A549 (cell line): ENCODE results near the gene PPP1R9A. TPM values are rescaled to one million over a fixed set of nuclear protein-coding genes. Genes with fewer than 3 reads are reported as not detected.
A peak's percentile ranks its signal among the peaks of the same experiment; 100 is the strongest.

Experiments used
- ATAC-seq, 2 experiments: fragments of 200-7000 bp in 1 of 2; fragments of >200 bp in 1 of 2; cut with Nextera tagmentation in 1 of 2; cut with Tn5 transposase in 1 of 2; 3 replicates each; pipeline versions ENCODE4 v1.8.0 to v1.9.1; 2018 to 2020; ENCODE audit warnings: mild to moderate bottlenecking in 1 of 2, moderate library complexity in 1 of 2
- CTCF ChIA-PET: fragments of 300-600 bp; sonication (Branson Sonifier 250); formaldehyde crosslinking; extraction: SDS; loops from one replicate; lab custom pipeline; 2021; ENCODE audit warnings: antibody characterized with exemption, inconsistent platforms; lab: Yijun Ruan, JAX
- POLR2A ChIA-PET: fragments of 350-600 bp; formaldehyde crosslinking; extraction: SDS; loops from one replicate; lab custom pipeline; 2021; ENCODE audit warnings: antibody characterized with exemption, inconsistent platforms; lab: Yijun Ruan, JAX
- DNase-seq, 2 experiments: peaks; one replicate each; pipeline versions ENCODE4 v3.0.0 to v3.0.0-alpha.2; 2011 to 2016; ENCODE audit warnings: low read depth in 1 of 2, low spot score in 1 of 2
- FAIRE-seq: peaks from 2 replicates; lab custom pipeline; 2011; peaks lifted over from hg19 to GRCh38; lab: Jason Lieb, UNC
- H3K27ac ChIP-seq, 2 experiments: fragments of >200 bp; sonication (Bioruptor Twin); formaldehyde crosslinking; 3 replicates each; pipeline ENCODE4 v1.5.1; 2016 to 2017
- H3K4me1 ChIP-seq: fragments of >200 bp; sonication (Bioruptor Twin); formaldehyde crosslinking; 3 replicates; pipeline ENCODE4 v1.6.1; 2016
- H3K4me2 ChIP-seq: fragments of >200 bp; sonication (Bioruptor Twin); formaldehyde crosslinking; 3 replicates; pipeline ENCODE4 v1.6.1; 2016
- H3K4me3 ChIP-seq: fragments of >200 bp; sonication (Bioruptor Twin); formaldehyde crosslinking; 3 replicates; pipeline ENCODE4 v1.5.1; 2016
- H3K9me3 ChIP-seq: fragments of >200 bp; sonication (Bioruptor Twin); formaldehyde crosslinking; 3 replicates; pipeline ENCODE4 v1.6.1; 2016
- CHD2 ChIP-seq: fragments of 150-350 bp; IDR thresholded peaks from 2 replicates; pipeline ENCODE4 v1.6.1; 2014; ENCODE audit warnings: low read length; ENCODE audit not compliant: partially characterized antibody
- EHF ChIP-seq: fragments of 250-450 bp; sonication (Bioruptor Pico); IDR thresholded peaks from 2 replicates; pipeline ENCODE4 v1.5.0; 2020; ENCODE audit warnings: mild to moderate bottlenecking
- EHMT2 ChIP-seq: fragments of 200-600 bp; sonication (generic); IDR thresholded peaks from 2 replicates; pipeline ENCODE4 v1.6.1; 2016; ENCODE audit warnings: antibody characterized with exemption, low read depth, mild to moderate bottlenecking, moderate library complexity
- FOSL2 ChIP-seq, 2 experiments: fragments of 450-650 bp in 1 of 2; fragments of >200 bp in 1 of 2; sonication (Bioruptor Twin) in 1 of 2; formaldehyde crosslinking; IDR thresholded peaks; 2 replicates each; pipeline versions ENCODE4 v1.5.0 to v1.6.1; 2016 to 2020; ENCODE audit warnings: mild to moderate bottlenecking in 1 of 2, moderate library complexity in 1 of 2
- HOXA7 ChIP-seq: fragments of 250-450 bp; sonication (Bioruptor Pico); IDR thresholded peaks from 2 replicates; pipeline ENCODE4 v1.5.0; 2020; ENCODE audit warnings: mild to moderate bottlenecking, moderate library complexity
- HOXB5 ChIP-seq: fragments of 250-450 bp; sonication (Bioruptor Pico); IDR thresholded peaks from 2 replicates; pipeline ENCODE4 v1.5.0; 2020; ENCODE audit warnings: mild to moderate bottlenecking, moderate library complexity
- JUNB ChIP-seq: fragments of >200 bp; sonication (Bioruptor Twin); formaldehyde crosslinking; IDR thresholded peaks from 2 replicates; pipeline ENCODE4 v1.6.1; 2016
- KDM5A ChIP-seq: fragments of 200-600 bp; sonication (generic); IDR thresholded peaks from 2 replicates; pipeline ENCODE4 v1.6.1; 2016; ENCODE audit warnings: antibody characterized with exemption, mild to moderate bottlenecking
- MYC ChIP-seq: IDR thresholded peaks from 2 replicates; pipeline ENCODE4 v1.6.1; 2012; ENCODE audit warnings: mild to moderate bottlenecking, inconsistent platforms, low read length, improper control_type of control experiment, borderline replicate concordance
- POLR2AphosphoS2 ChIP-seq: conservative IDR thresholded peaks from 2 replicates; pipeline ENCODE4 v1.6.1; 2012; ENCODE audit warnings: low read length, improper control_type of control experiment, inconsistent platforms
- RCOR1 ChIP-seq: fragments of 150-350 bp; IDR thresholded peaks from 2 replicates; pipeline ENCODE4 v1.6.1; 2014; ENCODE audit warnings: antibody characterized with exemption, low read length, low read depth
- TP53 ChIP-seq: fragments of 250-450 bp; sonication (Bioruptor Pico); IDR thresholded peaks from 2 replicates; pipeline ENCODE4 v1.5.0; 2021; ENCODE audit warnings: mild to moderate bottlenecking, moderate library complexity
- ZFP36 ChIP-seq: fragments of 450-650 bp; IDR thresholded peaks from 2 replicates; pipeline ENCODE4 v1.6.1; 2014; ENCODE audit warnings: borderline replicate concordance; ENCODE audit not compliant: partially characterized antibody
- ZSCAN20 ChIP-seq: fragments of 250-450 bp; sonication (Bioruptor Pico); IDR thresholded peaks from 2 replicates; pipeline ENCODE4 v1.8.0; 2022; ENCODE audit warnings: mild to moderate bottlenecking, moderate library complexity
- WGBS: methylation state at CpG from one replicate; pipeline ENCODE4 v1.1.6; 2017; ENCODE audit errors: missing lambda C conversion rate; 5-methylcytosine and 5-hydroxymethylcytosine counted together
- polyA plus RNA-seq, 4 experiments: library from polyadenylated mRNA; depleted of rRNA in 3 of 4; stranded (reverse); fragments of >200 nt; fragmentation: RNase III in 1 of 4; extraction: RNeasy Plus Mini Kit Qiagen cat#74134 plus additional on column Dnase treatment in 1 of 4; gene quantifications; 2 replicates in 3 of 4; 3 replicates in 1 of 4; pipeline ENCODE4 v1.2.3, GENCODE V29; 2011 to 2017
- TF ChIP-seq, protein P1 (sequence below): IDR thresholded peaks from 2 replicates; pipeline ENCODE4 v1.6.1; 2012
- TF ChIP-seq, protein P2 (sequence below): fragments of 250-450 bp; sonication (Bioruptor Pico); IDR thresholded peaks from 2 replicates; pipeline ENCODE4 v1.5.0; 2021; ENCODE audit warnings: mild to moderate bottlenecking, moderate library complexity, borderline replicate concordance
- TF ChIP-seq, protein P3 (sequence below): fragments of >200 bp; sonication (Bioruptor Twin); formaldehyde crosslinking; IDR thresholded peaks from 2 replicates; pipeline ENCODE4 v1.6.1; 2016
- TF ChIP-seq, protein P4 (sequence below): fragments of >200 bp; sonication (Bioruptor Twin); formaldehyde crosslinking; IDR thresholded peaks from 3 replicates; pipeline ENCODE4 v1.5.1; 2016
- TF ChIP-seq, protein P5 (sequence below): fragments of 200-600 bp; sonication (generic); IDR thresholded peaks from 2 replicates; pipeline ENCODE4 v1.6.1; 2016; ENCODE audit warnings: antibody characterized with exemption, mild to moderate bottlenecking, moderate library complexity

The PPP1R9A gene
- polyA plus RNA-seq, 2 of the 4 experiments (the other 2 are of a cell fraction), result 5.0 to 18.7 TPM

DNA sequence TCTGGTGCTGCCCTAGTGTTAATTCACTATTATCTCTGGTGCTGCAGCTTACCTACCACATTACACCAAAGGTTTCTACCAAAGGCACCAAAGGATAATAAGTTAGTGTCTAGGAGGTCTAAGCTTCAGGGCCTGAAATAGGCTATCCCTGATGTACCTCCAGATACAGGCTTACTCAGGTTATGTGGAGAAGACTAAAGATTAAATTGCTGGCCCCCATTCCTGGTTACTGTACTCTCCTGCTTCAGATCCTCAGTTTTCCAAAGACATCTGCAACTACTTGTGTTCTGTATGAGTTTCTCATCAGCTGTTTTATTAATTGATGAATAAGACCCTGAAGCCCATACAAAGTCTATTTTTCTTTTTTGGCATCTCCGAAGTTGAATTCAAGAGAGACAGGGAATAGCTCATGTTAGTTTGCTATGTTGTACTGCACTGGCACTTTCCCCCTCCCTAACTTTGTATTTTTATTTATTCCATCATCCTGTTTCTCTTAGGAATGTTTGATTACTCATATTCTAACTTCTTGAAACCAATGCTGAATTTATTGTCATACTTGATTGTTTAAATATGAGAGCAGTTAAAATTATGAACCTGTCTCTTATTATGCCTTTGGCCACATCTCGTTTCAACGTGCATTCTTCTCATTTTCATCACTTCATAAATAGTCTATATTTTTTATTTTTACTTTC is 331.0 kb downstream of the PPP1R9A start:
- ATAC-seq (peak in 1 of 2 experiments; percentile 51; a peak in 2 of 6 replicates), DNase-seq (no peak), FAIRE-seq (no peak)
- Histone ChIP-seq H3K4me2 (peak overlapping the region; percentile 60), H3K9me3 (no peaks in the 10 kb centered on the region), H3K4me3 (peak overlapping the region; percentile 10; the same call in 1 of the 3 replicates), H3K27ac (peak overlapping the region in 1 of 2 experiments; percentile 0; a peak in 1 of 6 replicates), H3K4me1 (0 out of 3 replicates have a peak, but pooled peaks cover 3% of the 10 kb centered on the region)
- CTCF ChIA-PET, result interaction anchor here (3.0 kb wide), 1 partner anchor 9 kb away, joined by 13 read pairs; no protein-coding TSS in a partner anchor
- WGBS, result 56% methylated on average over 3 of the region's 3 CpGs
- TF ChIP-seq, protein P1, sequence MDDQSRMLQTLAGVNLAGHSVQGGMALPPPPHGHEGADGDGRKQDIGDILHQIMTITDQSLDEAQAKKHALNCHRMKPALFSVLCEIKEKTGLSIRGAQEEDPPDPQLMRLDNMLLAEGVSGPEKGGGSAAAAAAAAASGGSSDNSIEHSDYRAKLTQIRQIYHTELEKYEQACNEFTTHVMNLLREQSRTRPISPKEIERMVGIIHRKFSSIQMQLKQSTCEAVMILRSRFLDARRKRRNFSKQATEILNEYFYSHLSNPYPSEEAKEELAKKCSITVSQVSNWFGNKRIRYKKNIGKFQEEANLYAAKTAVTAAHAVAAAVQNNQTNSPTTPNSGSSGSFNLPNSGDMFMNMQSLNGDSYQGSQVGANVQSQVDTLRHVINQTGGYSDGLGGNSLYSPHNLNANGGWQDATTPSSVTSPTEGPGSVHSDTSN, result no peak
- TF ChIP-seq JUNB (no peak), EHMT2 (no peak), HOXA7 (CRISPR knock-in tag) (no peak), FOSL2 (IDR thresholded peaks at IDR 0.05) (no peak), FOSL2 (CRISPR knock-in tag; IDR thresholded peaks at IDR 0.05) (no peak), CHD2 (no peak), ZFP36 (no peak), KDM5A (no peak), ZSCAN20 (CRISPR knock-in tag) (no peak), EHF (CRISPR knock-in tag) (no peak), POLR2AphosphoS2 (no peak), HOXB5 (CRISPR knock-in tag) (no peak), RCOR1 (no peak), MYC (no peak), TP53 (CRISPR knock-in tag) (no peak)
- TF ChIP-seq, protein P2, sequence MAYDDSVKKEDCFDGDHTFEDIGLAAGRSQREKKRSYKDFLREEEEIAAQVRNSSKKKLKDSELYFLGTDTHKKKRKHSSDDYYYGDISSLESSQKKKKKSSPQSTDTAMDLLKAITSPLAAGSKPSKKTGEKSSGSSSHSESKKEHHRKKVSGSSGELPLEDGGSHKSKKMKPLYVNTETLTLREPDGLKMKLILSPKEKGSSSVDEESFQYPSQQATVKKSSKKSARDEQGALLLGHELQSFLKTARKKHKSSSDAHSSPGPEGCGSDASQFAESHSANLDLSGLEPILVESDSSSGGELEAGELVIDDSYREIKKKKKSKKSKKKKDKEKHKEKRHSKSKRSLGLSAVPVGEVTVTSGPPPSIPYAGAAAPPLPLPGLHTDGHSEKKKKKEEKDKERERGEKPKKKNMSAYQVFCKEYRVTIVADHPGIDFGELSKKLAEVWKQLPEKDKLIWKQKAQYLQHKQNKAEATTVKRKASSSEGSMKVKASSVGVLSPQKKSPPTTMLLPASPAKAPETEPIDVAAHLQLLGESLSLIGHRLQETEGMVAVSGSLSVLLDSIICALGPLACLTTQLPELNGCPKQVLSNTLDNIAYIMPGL, result no peak
- TF ChIP-seq, protein P3, sequence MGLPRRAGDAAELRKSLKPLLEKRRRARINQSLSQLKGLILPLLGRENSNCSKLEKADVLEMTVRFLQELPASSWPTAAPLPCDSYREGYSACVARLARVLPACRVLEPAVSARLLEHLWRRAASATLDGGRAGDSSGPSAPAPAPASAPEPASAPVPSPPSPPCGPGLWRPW, result no peak
- TF ChIP-seq, protein P4, sequence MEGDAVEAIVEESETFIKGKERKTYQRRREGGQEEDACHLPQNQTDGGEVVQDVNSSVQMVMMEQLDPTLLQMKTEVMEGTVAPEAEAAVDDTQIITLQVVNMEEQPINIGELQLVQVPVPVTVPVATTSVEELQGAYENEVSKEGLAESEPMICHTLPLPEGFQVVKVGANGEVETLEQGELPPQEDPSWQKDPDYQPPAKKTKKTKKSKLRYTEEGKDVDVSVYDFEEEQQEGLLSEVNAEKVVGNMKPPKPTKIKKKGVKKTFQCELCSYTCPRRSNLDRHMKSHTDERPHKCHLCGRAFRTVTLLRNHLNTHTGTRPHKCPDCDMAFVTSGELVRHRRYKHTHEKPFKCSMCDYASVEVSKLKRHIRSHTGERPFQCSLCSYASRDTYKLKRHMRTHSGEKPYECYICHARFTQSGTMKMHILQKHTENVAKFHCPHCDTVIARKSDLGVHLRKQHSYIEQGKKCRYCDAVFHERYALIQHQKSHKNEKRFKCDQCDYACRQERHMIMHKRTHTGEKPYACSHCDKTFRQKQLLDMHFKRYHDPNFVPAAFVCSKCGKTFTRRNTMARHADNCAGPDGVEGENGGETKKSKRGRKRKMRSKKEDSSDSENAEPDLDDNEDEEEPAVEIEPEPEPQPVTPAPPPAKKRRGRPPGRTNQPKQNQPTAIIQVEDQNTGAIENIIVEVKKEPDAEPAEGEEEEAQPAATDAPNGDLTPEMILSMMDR, result no peak
- TF ChIP-seq, protein P5, sequence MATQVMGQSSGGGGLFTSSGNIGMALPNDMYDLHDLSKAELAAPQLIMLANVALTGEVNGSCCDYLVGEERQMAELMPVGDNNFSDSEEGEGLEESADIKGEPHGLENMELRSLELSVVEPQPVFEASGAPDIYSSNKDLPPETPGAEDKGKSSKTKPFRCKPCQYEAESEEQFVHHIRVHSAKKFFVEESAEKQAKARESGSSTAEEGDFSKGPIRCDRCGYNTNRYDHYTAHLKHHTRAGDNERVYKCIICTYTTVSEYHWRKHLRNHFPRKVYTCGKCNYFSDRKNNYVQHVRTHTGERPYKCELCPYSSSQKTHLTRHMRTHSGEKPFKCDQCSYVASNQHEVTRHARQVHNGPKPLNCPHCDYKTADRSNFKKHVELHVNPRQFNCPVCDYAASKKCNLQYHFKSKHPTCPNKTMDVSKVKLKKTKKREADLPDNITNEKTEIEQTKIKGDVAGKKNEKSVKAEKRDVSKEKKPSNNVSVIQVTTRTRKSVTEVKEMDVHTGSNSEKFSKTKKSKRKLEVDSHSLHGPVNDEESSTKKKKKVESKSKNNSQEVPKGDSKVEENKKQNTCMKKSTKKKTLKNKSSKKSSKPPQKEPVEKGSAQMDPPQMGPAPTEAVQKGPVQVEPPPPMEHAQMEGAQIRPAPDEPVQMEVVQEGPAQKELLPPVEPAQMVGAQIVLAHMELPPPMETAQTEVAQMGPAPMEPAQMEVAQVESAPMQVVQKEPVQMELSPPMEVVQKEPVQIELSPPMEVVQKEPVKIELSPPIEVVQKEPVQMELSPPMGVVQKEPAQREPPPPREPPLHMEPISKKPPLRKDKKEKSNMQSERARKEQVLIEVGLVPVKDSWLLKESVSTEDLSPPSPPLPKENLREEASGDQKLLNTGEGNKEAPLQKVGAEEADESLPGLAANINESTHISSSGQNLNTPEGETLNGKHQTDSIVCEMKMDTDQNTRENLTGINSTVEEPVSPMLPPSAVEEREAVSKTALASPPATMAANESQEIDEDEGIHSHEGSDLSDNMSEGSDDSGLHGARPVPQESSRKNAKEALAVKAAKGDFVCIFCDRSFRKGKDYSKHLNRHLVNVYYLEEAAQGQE, result no peak
- POLR2A ChIA-PET, result no interaction called here
